ENCODE results near the gene LENG9.
A peak's percentile ranks its signal among the peaks of the same experiment; 100 is the strongest.
"Not testable (repeated sequence)": the region's sequence is repeated elsewhere in the genome, so short reads cannot be mapped to it uniquely, and the experiment has no call there.

LENG9 gene

DNA sequence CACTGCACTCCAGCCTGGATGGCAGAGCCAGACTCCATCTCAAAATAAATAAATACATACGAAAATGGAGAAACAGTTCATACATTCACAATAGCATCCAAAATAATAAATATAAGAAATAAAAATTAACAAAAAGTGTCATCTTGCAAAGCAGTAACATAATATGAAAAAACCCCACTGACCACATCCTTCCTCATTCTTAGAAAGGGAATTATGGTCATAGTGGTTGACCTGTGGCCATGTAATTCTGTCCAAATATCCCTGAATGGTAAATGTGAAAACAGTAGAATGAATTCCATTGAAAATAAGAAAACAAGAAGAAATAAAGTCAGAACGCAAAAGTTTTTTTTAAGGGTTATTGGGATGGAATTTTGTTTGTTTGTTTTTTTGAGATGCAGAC, 16.5 kb upstream of the LENG9 start:
- DNase-seq (ENCODE audit: extremely low read depth in 1 of 2, low read depth in 1 of 2), result no peak

DNA sequence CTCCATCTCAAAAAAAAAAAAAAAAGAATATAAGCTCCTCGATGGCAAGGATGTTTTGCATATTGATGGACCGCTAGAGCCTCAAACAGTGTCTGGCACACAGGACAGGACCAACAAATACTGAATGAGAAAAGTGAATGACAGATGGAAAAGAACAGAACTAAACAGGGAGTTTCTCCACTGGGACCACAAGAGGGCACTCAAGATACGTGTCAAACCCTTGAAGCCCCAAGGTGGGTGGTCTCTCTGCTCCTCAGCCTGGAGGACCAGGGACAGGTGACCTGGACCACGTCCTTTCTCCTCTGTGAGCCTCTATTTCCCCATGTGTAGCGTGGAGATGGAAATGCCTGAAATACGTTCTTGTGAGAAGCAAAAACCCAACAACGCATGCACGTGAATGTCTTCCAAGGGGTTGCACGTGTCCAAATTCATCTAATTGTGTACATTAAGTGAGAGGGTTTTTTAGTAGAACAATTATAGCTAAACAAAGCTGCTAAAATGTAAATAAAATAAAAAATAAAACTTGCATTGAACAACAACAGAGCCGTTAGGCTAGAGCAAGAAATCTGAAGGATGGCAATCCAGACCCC, 15.2 kb upstream of the LENG9 start:
- DNase-seq (ENCODE audit: extremely low read depth in 1 of 2, low read depth in 1 of 2), result no peak

- no peak for DNase-seq (ENCODE audit: extremely low read depth in 1 of 2, low read depth in 1 of 2)
Observed at GRCh38 chr19:54477650-54478049, 14.1 kb upstream of the LENG9 start.

DNA sequence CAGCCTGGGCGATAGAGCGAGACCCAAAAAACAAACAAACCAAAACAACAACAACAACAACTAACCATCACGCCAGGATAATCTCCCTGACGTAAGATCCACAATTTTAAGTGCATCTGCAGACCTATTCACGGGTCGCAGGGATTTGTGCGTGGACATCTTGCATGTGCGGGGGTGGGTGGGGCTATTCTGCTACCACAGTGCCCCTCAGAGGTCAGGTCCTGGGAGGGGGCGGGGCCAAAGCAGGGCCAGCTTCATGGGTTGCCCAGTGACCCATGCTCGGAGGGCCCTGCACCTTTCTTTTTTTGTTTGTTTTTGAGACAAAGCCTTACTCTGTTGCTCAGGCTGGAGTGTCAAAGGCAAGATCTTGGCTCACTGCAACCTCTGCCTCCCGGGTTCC, 12.1 kb upstream of the LENG9 start:
- no peak for DNase-seq (ENCODE audit: extremely low read depth in 1 of 2, low read depth in 1 of 2)

- no peak for DNase-seq (ENCODE audit: extremely low read depth in 1 of 2, low read depth in 1 of 2)
Observed at GRCh38 chr19:54473892-54474372, 10.4 kb upstream of the LENG9 start.

GRCh38 chr19:54473071-54473891, 9.7 kb upstream of the LENG9 start, which contains the start of gene CDC42EP5:
CDC42EP5 (minus strand) TSS chr19:54473296; CDS start chr19:54465547, 7,749 bp downstream.
- no peak for DNase-seq (ENCODE audit: extremely low read depth in 1 of 2, low read depth in 1 of 2)

DNA sequence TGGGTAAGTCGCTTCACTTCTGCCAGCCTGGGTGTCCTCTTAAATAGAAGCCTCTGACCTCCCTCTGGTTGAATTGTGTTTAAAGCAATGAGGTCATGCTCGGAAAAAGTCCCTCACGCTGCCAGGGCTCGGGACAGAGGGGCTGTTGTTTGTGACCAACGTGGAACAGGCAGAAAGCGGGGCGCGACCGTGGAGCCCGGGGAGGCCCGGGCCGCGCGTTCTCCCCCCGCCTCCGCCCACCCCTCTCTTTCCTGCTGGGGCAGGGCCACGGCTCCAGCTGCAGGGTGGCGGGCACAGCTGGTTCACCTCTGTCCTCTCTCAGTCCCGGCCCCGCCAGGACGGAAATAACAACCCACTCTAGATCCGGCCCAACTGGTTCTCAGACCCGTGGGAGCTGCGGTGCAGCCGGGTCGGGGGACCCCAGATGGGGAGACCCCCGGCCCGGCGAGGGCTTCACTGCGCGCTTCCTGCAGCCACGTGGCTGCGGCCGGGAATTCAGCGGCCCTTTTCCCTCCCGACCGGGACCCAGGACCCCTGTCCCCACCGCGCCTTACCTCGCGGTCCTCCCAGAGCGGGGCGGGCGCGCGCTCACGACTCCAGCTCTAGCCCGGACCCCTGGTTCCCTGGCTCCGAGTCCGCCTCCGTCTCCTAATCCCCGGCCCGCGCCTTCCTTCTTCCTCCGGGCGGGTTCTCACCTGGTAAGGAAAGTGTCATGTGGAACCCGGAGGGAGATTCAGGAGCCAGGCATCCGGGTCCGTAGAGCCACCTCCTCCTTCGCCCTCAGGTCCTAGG, 7.6 kb upstream of the LENG9 start:
- no peak for DNase-seq (ENCODE audit: extremely low read depth in 1 of 2, low read depth in 1 of 2)

DNA sequence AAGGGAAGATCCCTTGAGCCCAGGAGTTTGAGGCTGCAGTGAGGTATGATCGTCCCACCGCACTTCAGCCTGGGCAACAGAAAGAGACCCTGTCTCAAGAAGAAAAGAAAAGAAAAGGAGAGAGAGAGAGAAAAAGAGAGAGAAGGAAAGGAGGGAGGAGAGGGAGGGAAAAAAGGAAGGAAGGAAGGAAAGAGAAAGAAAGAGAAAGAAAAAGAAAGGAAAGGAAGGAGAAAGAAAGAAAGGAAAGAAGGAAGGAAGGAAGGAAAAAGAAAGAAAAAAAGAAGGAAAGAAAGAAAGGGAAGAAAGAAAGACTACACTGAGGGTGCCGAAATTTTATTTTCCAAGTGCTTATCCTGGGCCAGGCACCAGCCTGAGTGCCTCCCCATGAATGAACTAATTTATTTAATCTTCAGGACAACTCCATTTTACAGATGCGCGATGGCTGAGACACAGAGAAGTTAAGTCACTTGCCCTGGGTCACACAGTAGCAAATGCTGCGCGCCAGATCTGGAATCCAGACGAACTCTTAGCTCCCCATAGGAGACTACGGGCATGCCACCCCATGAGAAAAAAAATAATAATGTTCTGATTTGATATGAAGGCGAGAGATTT, 6.8 kb upstream of the LENG9 start:
- no peak for DNase-seq (ENCODE audit: extremely low read depth in 1 of 2, low read depth in 1 of 2)

DNA sequence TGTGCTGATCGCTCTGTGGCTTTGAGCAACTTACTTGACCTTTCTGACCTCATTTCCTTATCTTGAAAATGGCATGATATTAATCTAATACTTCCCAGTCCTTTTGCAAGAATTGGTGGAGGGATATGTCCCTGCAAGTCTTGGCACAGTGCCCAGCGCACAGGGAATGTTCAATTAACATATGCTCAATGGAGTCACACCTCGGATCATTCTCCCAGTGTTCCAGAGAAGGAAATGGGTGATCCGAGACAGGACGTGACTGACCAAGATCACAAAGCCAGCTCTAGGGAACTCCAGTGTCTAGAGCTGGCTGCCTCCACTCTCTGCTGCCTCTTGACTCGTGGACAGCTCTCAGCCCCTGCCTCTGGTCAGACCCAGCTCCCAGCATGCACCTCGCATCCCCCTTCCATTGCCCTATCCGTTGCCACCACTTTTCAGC, 5.9 kb upstream of the LENG9 start:
- DNase-seq (ENCODE audit: extremely low read depth in 1 of 2, low read depth in 1 of 2), result no peak

DNA sequence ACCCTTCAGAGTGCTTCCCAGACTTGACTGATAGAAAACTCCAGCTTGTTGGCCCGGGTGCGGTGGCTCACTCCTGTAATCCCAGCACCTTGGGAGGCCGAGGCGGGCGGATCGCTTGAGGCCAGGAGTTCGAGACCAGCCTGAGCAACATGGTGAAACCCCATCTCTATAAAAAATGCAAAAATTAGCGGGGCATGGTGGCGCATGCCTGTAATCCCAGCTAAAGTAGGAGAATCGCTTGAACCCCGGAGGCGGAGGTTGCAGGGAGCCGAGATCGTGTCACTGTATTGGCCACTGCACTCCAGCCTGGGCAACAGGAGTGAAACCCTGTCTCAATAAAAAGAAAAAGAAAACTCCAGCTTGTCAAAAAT, 2.5 kb upstream of the LENG9 start:
- not testable (repeated sequence) for DNase-seq (ENCODE audit: extremely low read depth in 1 of 2, low read depth in 1 of 2)

DNA sequence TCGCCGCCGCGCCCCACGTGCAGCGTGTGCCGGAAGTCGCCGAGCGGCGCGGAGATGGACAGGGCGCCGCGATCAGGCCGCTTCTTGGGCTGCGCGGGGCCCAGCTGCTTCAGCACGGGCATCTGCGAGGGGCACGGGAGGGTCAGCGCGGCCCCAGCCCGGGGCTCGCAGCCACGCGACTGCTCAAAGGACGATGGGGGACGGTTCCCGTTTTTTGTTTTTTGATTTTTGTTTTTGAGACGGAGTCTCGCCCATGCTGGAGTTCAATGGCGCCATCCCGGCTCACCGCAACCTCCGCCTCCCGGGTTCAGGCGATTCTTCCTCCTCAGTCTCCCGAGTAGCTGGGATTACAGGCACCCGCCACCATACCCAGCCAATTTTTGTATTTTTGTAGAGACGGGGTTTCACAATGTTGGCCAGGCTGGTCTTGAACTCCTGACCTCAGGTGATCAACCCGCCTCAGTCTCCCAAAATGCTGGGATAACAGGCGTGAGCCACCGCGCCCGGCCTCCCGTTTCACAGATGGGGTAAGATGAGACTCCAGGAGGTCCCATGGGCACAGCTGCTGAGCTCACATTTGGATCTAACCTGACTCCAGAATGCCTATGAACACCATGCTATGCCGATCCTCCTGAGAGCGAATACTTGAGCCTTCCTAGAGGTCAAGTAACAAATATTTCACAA, 2.0 kb upstream of the LENG9 start:
- DNase-seq (ENCODE audit: extremely low read depth in 1 of 2, low read depth in 1 of 2), result no peak

- peak; percentile 73 to 87 for DNase-seq (ENCODE audit: extremely low read depth in 1 of 2, low read depth in 1 of 2)
Observed at GRCh38 chr19:54464630-54465425, 1.2 kb upstream of the LENG9 start.

DNA sequence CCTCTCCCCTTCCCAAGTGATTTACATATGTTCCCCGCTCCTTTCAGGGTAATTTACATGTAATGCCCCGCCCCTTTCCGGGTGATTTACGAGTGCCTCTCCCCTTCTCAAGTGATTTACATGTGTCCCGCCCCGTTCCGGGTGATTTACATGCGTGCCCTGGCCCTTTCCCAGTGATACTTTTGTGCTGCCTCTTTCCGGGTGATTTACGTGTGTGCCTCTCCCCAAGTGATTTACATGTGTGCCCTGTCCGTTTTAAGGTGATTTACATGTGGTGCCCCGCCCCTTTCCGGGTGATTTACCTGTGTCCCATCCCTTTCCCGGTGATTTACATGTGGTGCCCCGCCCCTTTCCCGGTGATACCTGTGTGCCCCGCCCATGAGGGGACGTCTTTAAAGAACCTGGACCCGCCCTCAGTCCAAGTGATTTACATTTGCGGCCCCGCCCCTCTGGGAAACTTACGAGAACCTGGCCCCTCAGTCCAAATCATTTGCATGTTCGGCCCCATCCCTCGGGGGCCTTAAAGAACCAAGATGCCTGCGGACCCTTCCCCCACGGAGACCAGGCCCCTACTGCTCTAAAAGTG, 559 bp upstream of the LENG9 start:
- DNase-seq (ENCODE audit: extremely low read depth in 1 of 2, low read depth in 1 of 2), result peak; percentile 66 to 92

DNA sequence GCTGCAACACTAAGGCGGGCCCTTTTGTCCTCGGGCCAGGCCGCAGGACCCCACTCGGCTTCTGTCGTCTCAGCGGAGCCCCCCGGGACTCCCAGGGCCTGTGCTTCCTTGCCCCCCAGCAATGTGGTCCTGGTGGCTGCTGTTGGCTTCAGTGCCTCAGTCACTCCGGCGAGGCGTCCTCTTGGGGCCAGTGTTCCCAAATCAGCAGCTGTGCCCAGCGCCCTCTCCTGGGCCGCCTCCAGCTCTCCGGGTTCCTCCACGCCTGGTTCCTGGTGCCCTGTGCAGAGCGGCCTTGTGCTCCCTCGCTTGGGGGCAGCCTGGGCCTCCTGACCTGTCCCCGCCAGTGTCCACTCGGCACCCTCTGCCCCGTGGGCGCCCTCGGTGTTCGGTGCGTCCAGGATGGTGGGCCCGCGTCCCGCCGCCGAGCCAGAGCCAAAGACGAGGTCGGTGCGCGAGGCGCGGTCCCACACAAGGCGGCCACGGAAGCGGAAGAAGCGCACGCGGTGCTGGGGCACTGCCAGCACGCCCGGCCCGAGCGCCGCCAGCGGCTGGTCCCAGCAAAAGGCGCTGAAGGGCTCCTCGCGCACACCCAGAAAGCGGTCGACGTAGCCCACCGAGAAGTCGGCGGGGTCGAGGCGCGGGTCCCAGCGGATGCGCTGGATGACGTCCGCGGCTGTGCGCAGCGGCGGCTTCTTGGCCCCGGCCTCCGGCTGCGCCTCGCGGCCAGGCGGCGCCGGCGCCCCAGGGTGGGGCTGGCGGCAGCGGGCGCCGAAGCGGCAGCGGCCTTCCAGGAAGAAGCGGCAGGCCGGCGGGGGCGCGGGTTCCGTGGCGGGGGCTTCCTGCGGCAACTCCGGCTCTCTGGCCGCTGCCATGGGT, 685 bp downstream of the LENG9 start:
- DNase-seq (ENCODE audit: extremely low read depth in 1 of 2, low read depth in 1 of 2), result peak in 1 of 2 donors; percentile 45

DNA sequence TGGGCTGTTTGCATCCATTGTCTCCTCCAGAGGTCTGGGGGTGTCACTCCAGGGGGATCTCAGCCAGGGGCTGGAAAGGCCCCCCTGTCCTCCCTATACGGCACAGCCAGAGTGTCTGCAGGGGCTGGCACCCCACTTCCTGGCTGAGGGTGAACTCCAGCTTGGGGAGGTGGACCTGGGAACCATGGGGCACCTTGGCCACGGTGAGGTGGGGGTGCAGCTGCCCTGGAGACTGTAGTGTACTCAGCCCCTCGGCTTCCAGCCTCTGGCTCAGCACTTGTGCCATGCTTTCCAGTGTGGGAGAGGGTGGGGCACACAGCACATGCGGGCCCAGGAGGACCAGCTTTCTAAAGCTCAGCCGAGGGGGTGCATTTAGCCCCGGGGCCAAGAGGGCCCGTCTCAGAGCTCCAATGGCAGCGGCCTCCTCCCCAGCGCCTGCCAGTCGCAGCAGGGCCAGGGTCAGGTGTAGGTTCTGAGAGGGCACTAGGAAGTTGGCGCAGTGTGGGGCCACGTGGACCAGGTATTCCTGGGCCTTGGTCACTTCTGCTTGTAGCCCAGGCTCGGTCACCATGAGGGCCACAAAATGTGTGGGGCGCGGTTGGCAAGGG, 1.4 kb downstream of the LENG9 start:
- no peak for DNase-seq (ENCODE audit: extremely low read depth in 1 of 2, low read depth in 1 of 2)

DNA sequence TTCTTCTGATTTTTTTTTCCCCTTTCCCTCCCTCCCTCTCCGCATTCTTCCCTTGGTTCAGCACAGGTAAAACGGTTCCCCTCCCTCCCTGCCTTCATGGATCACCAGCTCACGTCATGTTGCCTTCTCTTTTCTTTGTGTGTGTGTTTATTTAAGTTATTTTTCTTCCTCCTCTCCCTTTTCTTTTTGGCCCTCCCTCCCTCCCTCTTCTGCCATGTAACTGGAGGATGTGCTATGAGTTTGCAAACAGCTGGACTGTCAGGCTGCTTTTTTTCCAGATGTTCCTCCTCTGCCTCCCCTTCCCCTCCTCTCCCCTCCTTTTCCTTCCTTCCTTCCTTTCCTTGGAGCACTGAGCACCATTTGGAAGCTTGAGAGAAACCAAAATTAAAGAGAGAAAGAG, 2.0 kb downstream of the LENG9 start:
- DNase-seq (ENCODE audit: extremely low read depth in 1 of 2, low read depth in 1 of 2), result no peak

DNA sequence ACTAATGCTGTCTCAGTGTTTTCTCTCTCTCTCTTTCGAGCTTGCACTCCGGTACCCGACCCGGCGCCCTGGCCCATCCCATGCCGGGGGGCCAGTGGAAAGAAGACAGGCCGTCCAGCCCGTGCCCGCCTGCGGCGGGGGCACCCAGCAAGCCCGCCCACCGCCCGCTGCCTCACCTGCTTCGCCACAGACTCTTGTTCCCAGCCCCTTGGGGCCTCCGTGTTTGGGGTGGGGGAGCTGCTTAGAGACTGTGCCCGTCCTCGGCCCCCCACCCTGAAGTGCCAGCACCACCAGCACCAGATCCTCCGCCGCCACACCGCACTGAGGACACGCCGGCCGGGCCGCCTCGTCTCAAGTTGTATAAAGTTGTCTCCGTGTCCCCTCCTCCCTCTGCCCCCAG, 2.4 kb downstream of the LENG9 start:
- no peak for DNase-seq (ENCODE audit: extremely low read depth in 1 of 2, low read depth in 1 of 2)
